ENCODE measurements around the gene ASTN2. TPM values are rescaled to one million over a fixed set of nuclear protein-coding genes. Genes with fewer than 3 reads are reported as not detected.

ASTN2 gene
- total RNA-seq, 1 donor from 2014 or later = 29.0 TPM

GRCh38 chr9:117459913-117460312 lies 45.1 kb upstream of the ASTN2 start:
- H3K27me3 Mint-ChIP-seq = peaks cover 21% of the 10 kb centered on the region
- no peak for TF ChIP-seq CTCF (IDR thresholded peaks at IDR 0.05; ENCODE audit: unreplicated experiment)
- H3K27ac Mint-ChIP-seq = no peak overlapping the region
- no peak for DNase-seq (ENCODE audit: low spot score, unreplicated experiment)
- H3K9me3 Mint-ChIP-seq (ENCODE audit: low read depth) = no peaks in the 10 kb centered on the region
- H3K4me1 Mint-ChIP-seq (ENCODE audit: low read depth) = no peaks in the 10 kb centered on the region
- H3K4me3 Mint-ChIP-seq (ENCODE audit: low read depth) = no peak overlapping the region
- H3K36me3 Mint-ChIP-seq (ENCODE audit: insufficient read depth) = no peaks in the 10 kb centered on the region

GRCh38 chr9:117458066-117458465 lies 43.2 kb upstream of the ASTN2 start:
- Mint-ChIP-seq H3K36me3 (ENCODE audit: insufficient read depth) (no peaks in the 10 kb centered on the region), H3K4me1 (ENCODE audit: low read depth) (no peaks in the 10 kb centered on the region), H3K4me3 (ENCODE audit: low read depth) (no peak overlapping the region), H3K27ac (no peak overlapping the region), H3K27me3 (peaks cover 17% of the 10 kb centered on the region), H3K9me3 (ENCODE audit: low read depth) (no peaks in the 10 kb centered on the region)
- TF ChIP-seq CTCF (IDR thresholded peaks at IDR 0.05; ENCODE audit: unreplicated experiment) = no peak
- DNase-seq (ENCODE audit: low spot score, unreplicated experiment) = no peak

- Mint-ChIP-seq H3K9me3 (ENCODE audit: low read depth) (no peaks in the 10 kb centered on the region), H3K27ac (no peak overlapping the region), H3K36me3 (ENCODE audit: insufficient read depth) (no peaks in the 10 kb centered on the region), H3K27me3 (peaks cover 23% of the 10 kb centered on the region), H3K4me3 (ENCODE audit: low read depth) (no peak overlapping the region), H3K4me1 (ENCODE audit: low read depth) (no peaks in the 10 kb centered on the region)
- TF ChIP-seq CTCF (IDR thresholded peaks at IDR 0.05; ENCODE audit: unreplicated experiment) = no peak
- DNase-seq (ENCODE audit: low spot score, unreplicated experiment) = no peak
Measured at GRCh38 chr9:117454711-117455110, 39.9 kb upstream of the ASTN2 start.

- no peaks in the 10 kb centered on the region for H3K9me3 Mint-ChIP-seq (ENCODE audit: low read depth)
Measured at GRCh38 chr9:117453737-117454136, 38.9 kb upstream of the ASTN2 start.

GRCh38 chr9:117451311-117451710 lies 36.5 kb upstream of the ASTN2 start:
- Mint-ChIP-seq H3K27me3 (peaks cover 26% of the 10 kb centered on the region), H3K27ac (no peak overlapping the region), H3K36me3 (ENCODE audit: insufficient read depth) (no peaks in the 10 kb centered on the region), H3K4me3 (ENCODE audit: low read depth) (no peak overlapping the region), H3K4me1 (ENCODE audit: low read depth) (no peaks in the 10 kb centered on the region), H3K9me3 (ENCODE audit: low read depth) (no peaks in the 10 kb centered on the region)
- no peak for TF ChIP-seq CTCF (IDR thresholded peaks at IDR 0.05; ENCODE audit: unreplicated experiment)
- no peak for DNase-seq (ENCODE audit: low spot score, unreplicated experiment)

More at GRCh38 chr9:117453737-117454136, 38.9 kb upstream of the ASTN2 start:
- Mint-ChIP-seq H3K36me3 (ENCODE audit: insufficient read depth) (no peaks in the 10 kb centered on the region), H3K27me3 (peaks cover 19% of the 10 kb centered on the region), H3K4me3 (ENCODE audit: low read depth) (no peak overlapping the region), H3K4me1 (ENCODE audit: low read depth) (no peaks in the 10 kb centered on the region), H3K27ac (no peak overlapping the region)
- TF ChIP-seq CTCF (IDR thresholded peaks at IDR 0.05; ENCODE audit: unreplicated experiment) = no peak
- no peak for DNase-seq (ENCODE audit: low spot score, unreplicated experiment)

Measured in progenitor cell of endocrine pancreas (in vitro differentiated cells).